ENCODE data around the gene EMILIN1. TPM values are rescaled to one million over a fixed set of nuclear protein-coding genes. Genes with fewer than 3 reads are reported as not detected.

EMILIN1 gene
- total RNA-seq, 3 donors from 2014 or later, result 25.6 to 94.7 (median 26.9) TPM

GRCh38 chr2:27133905-27134780 is 55.7 kb downstream of the EMILIN1 start, which contains the start of gene PREB:
Gene PREB, minus strand, starts transcription at chr2:27134636. Its CDS starts 215 bp downstream, at chr2:27134421.
- H3K9me3 ChIP-seq, result no peaks in the 10 kb centered on the region
- H3K27me3 ChIP-seq, result no peaks in the 10 kb centered on the region
- DNase-seq (ENCODE audit: low spot score in 2 of 2), result peak; percentile 94 to 97
- peak; percentile 80 for TF ChIP-seq POLR2A (IDR thresholded peaks at IDR 0.05)
- TF ChIP-seq CTCF (IDR thresholded peaks at IDR 0.05), result no peak
- TF ChIP-seq POLR2AphosphoS5 (IDR thresholded peaks at IDR 0.05), result peak; percentile 50 to 85 (median 74)
- peak within 1 kb of the TSS; percentile 88 to 92 for H3K27ac ChIP-seq
- H3K4me1 ChIP-seq, result peaks cover 7 to 10% of the 10 kb centered on the region in 2 donors
- peak within 1 kb of the TSS; percentile 92 to 99 (median 99) for H3K4me3 ChIP-seq
- intact Hi-C loops (cut with DNase I; ENCODE audit: low total_unique reads), result no loop called here
- H3K36me3 ChIP-seq, result no peaks in the 10 kb centered on the region

- peaks cover 7 to 10% of the 10 kb centered on the region in 2 donors for H3K4me1 ChIP-seq
- no peaks in the 10 kb centered on the region for H3K36me3 ChIP-seq
- H3K27me3 ChIP-seq, result no peaks in the 10 kb centered on the region
- no peaks in the 10 kb centered on the region for H3K9me3 ChIP-seq
- intact Hi-C loops (cut with DNase I; ENCODE audit: low total_unique reads), result no loop called here
- peak overlapping the region; percentile 92 to 99 (median 99) for H3K4me3 ChIP-seq
- peak overlapping the region; percentile 88 to 92 for H3K27ac ChIP-seq
- no peak for DNase-seq (ENCODE audit: low spot score in 2 of 2)
- TF ChIP-seq POLR2AphosphoS5 (IDR thresholded peaks at IDR 0.05) (peak in 1 of 3 donors; percentile 8), POLR2A (IDR thresholded peaks at IDR 0.05) (no peak), CTCF (IDR thresholded peaks at IDR 0.05) (no peak)
These were observed 56.5 kb downstream of the EMILIN1 start for GRCh38 chr2:27134781-27135477.

DNA sequence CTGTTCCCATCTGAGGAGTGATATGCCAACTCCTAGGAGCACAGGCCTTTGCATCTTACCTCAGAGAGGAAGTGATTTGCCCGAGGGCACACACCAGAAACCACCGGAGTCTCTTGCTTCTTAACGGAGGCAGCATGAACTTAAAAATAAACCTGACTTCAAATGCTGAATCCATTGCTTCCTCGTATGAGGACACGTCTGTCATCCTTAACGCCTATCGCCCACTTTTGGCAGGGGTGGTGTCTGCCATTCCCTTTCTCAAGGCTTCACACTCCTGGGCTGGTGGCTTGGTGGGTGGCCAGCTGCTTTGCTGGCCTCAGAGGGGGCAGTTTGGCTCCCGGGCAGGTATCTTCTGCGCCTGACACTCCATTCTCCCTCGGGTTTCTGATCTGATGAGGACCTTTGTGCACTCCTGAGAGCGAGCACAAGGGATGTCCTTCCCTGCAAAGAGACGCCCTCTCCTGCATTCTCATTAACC is 57.1 kb downstream of the EMILIN1 start:
- H3K27me3 ChIP-seq, result no peaks in the 10 kb centered on the region
- intact Hi-C loops (cut with DNase I; ENCODE audit: low total_unique reads), result no loop called here
- DNase-seq (ENCODE audit: low spot score in 2 of 2), result no peak
- H3K4me1 ChIP-seq, result peaks cover 7 to 10% of the 10 kb centered on the region in 2 donors
- no peaks in the 10 kb centered on the region for H3K36me3 ChIP-seq
- no peak overlapping the region for H3K4me3 ChIP-seq
- TF ChIP-seq POLR2AphosphoS5 (IDR thresholded peaks at IDR 0.05) (no peak), CTCF (IDR thresholded peaks at IDR 0.05) (no peak), POLR2A (IDR thresholded peaks at IDR 0.05) (no peak)
- no peak overlapping the region for H3K27ac ChIP-seq
- H3K9me3 ChIP-seq, result no peaks in the 10 kb centered on the region

Other genes starting within 250 kb of the EMILIN1 start
- gene DPYSL5, start 230.5 kb upstream of the EMILIN1 start, total RNA-seq, result not detected
- gene MAPRE3, start 108.0 kb upstream of the EMILIN1 start, total RNA-seq, result 10 to 100 TPM; 10.6 to 21.3 (median 19.9) TPM
- 10 to 100 TPM; 41.1 to 56.0 (median 47.3) TPM for gene TMEM214, start 45.6 kb upstream of the EMILIN1 start, total RNA-seq
- gene AGBL5, start 26.9 kb upstream of the EMILIN1 start, total RNA-seq, result 10 to 100 TPM; 12.5 to 21.5 (median 16.1) TPM
- 100 to 1,000 TPM; 271 to 309 (median 281) TPM for gene OST4, start 7.0 kb upstream of the EMILIN1 start, total RNA-seq
- 1 to 10 TPM; 2.2 to 4.1 (median 3.6) TPM for gene KHK, start 8.2 kb downstream of the EMILIN1 start, total RNA-seq
- gene CGREF1, start 40.5 kb downstream of the EMILIN1 start, total RNA-seq, result 10 to 100 TPM in 1 of 3 donors, 1 to 10 TPM in 2; 3.2 to 16.4 (median 3.4) TPM
- under 1 TPM in 2 of 3 donors, not detected in 1; 0.29 to 0.80 TPM for gene ABHD1, start 45.2 kb downstream of the EMILIN1 start, total RNA-seq
- gene PREB, start 56.0 kb downstream of the EMILIN1 start, total RNA-seq, result 100 to 1,000 TPM in 1 of 3 donors, 10 to 100 TPM in 2; 51.5 to 113 (median 69.4) TPM
- gene PRR30, start 60.8 kb downstream of the EMILIN1 start, total RNA-seq, result not detected
- not detected for gene TCF23, start 70.4 kb downstream of the EMILIN1 start, total RNA-seq
- gene ATRAID, start 133.4 kb downstream of the EMILIN1 start, total RNA-seq, result 100 to 1,000 TPM; 146 to 243 (median 177) TPM
- 10 to 100 TPM; 43.4 to 86.2 (median 84.9) TPM for gene SLC5A6, start 133.7 kb downstream of the EMILIN1 start, total RNA-seq
- 10 to 100 TPM; 15.5 to 33.4 (median 17.3) TPM for gene CAD, start 138.8 kb downstream of the EMILIN1 start, total RNA-seq
- under 1 TPM in 1 of 3 donors, not detected in 2; 0.33 TPM for gene SLC30A3, start 184.4 kb downstream of the EMILIN1 start, total RNA-seq
- gene DNAJC5G, start 196.8 kb downstream of the EMILIN1 start, total RNA-seq, result not detected
- under 1 TPM in 2 of 3 donors, not detected in 1; 0.15 to 0.66 TPM for gene TRIM54, start 203.8 kb downstream of the EMILIN1 start, total RNA-seq
- gene UCN, start 229.8 kb downstream of the EMILIN1 start, total RNA-seq, result 1 to 10 TPM in 2 of 3 donors, under 1 TPM in 1; 0.80 to 8.8 (median 4.6) TPM
- gene MPV17, start 244.5 kb downstream of the EMILIN1 start, total RNA-seq, result 10 to 100 TPM; 72.8 to 95.1 (median 79.4) TPM

Data from breast epithelium (tissue), 4 donors.